GM12874 (cell line): ENCODE results near the gene TPRN.

Source experiments
- TF ChIP-seq, protein P1 (sequence below): IDR thresholded peaks from 2 replicates; pipeline ENCODE4 v1.5.1; 2011; ENCODE audit warnings: low read depth, mild to moderate bottlenecking, control low read depth, low read length, moderate library complexity; ENCODE audit not compliant: insufficient read depth

TPRN gene

GRCh38 chr9:137175345-137175961 lies 25.1 kb downstream of the TPRN start:
- TF ChIP-seq, protein P1, sequence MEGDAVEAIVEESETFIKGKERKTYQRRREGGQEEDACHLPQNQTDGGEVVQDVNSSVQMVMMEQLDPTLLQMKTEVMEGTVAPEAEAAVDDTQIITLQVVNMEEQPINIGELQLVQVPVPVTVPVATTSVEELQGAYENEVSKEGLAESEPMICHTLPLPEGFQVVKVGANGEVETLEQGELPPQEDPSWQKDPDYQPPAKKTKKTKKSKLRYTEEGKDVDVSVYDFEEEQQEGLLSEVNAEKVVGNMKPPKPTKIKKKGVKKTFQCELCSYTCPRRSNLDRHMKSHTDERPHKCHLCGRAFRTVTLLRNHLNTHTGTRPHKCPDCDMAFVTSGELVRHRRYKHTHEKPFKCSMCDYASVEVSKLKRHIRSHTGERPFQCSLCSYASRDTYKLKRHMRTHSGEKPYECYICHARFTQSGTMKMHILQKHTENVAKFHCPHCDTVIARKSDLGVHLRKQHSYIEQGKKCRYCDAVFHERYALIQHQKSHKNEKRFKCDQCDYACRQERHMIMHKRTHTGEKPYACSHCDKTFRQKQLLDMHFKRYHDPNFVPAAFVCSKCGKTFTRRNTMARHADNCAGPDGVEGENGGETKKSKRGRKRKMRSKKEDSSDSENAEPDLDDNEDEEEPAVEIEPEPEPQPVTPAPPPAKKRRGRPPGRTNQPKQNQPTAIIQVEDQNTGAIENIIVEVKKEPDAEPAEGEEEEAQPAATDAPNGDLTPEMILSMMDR = no peak

- TF ChIP-seq, protein P1 = peak; percentile 6; the same call in 1 of the 2 replicates
These were observed 25.7 kb downstream of the TPRN start for GRCh38 chr9:137174722-137175293.

DNA sequence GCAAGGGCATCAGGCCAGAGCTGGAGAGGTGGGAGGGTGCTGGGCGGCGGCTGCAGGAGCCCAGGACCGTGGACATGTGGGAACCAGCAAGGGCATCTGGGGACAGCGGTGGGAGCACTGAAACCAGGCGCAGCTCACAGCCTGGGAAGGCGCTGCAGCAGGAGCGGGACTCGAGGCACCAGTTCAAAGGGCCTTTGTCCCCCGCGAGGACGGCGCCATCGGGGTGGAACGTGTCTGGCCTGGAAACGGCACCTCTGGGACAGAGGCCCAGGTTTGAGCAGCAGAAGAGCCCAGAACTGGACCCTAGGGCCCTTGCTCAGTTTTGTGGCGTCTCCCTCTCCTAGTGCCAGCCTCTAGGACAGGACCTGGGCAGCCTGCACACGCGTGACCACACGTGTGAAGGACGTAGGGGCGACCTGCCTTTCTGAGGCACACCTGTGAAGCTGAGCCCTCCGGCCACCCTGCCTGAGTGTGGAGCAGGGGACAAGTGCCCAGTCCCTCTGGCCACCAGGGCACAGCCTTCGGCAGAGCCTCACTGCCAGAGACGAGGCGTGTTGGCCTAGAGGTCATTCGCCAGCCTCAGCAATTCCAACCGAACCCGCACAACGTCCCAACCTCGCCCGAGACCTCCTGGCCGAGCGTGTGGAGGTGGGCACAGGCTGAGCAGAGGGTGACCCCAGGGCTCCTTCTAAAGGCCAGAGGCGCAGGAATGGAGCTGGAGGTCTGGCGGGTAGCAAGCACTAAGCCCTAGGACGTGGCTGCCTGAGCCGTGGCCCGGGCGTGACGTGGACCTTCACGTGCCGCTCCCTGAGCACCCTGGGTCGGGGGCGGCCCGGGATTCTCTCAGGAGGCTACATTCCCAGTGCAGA lies 26.5 kb downstream of the TPRN start:
- TF ChIP-seq, protein P1 = no peak

GRCh38 chr9:137172901-137173795 lies 27.4 kb downstream of the TPRN start:
- TF ChIP-seq, protein P1 = no peak

DNA sequence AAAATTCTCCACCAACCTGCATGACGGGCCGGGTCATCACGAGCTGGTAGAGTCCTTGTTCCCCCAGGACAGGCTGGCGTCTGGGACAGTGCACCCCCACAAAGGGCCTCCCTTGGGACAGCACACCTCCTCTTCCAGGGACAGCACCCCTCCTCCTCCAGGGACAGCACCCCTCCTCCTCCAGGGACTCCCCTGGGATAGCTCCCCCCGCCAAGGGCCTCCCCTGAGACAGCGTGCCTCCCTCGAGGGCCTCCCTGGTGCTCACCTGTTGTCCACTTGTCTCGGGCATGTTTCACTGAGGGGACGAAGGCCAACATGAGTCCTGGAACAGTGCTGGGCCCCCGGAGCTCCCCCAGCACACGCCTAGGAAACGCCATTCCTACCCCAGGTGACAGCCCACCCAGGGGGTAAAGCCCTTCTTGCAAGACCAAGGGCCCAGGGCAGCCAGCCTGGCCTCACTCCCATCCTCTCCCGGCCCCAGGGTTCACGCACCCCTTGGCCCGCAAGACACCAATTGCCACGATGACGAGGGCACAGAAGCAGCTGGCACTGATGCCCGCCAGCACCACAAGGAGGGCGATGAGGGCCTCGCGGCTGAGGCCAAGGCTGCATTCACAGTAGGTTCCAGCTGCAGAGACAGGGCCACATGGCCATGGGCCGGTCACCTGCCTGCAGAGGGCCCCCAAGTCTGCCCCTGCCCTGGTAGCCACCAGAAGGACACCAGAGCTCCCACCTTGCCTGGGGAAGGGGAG lies 29.2 kb downstream of the TPRN start:
- TF ChIP-seq, protein P1 = no peak

DNA sequence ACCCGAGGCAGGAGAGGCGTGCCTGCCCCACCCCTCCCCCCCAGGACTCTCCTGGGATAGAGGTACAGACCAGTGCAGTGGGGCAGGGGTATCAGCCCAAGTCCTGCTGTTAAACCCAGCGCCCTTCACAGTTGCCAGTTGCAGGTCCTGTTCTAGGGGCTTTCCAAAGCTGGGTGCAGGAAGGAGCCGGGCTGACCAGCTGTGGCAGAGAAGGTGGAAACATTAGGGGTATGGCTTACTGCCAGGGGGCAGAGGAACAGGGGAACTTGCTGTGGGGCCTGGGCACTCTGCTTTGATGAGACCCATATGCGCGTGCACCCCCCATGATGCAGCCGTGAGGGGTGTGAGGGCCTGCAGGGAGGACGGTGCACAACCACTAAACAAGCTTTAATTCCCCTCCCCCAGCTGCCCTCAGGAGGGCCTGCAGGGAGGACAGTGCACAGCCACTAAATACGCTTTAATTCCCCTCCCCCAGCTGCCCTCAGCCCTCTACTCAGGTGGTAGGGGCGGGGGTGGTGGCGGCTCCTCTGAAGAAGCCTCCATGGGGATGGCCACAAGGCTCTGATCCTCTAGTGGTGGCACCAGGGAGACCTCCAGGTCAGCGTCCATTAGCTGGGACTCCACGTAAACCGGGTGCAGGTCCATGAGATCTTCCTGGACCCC lies 29.9 kb downstream of the TPRN start:
- TF ChIP-seq, protein P1 = no peak
